Right lung (tissue), 5 donors: ENCODE results near the gene KSR2. TPM values are rescaled to one million over a fixed set of nuclear protein-coding genes. Genes with fewer than 3 reads are reported as not detected.
"Not testable (repeated sequence)": the region's sequence is repeated elsewhere in the genome, so short reads cannot be mapped to it uniquely, and the experiment has no call there.

ENCODE experiments used
- DNase-seq, 2 donors: peaks; one replicate each; pipeline ENCODE4 v3.0.0-alpha.2; 2013
- polyA plus RNA-seq, 5 donors: library from polyadenylated mRNA; unstranded; fragments of 120-200 nt; gene quantifications; one replicate each; pipeline versions ENCODE4 v1.2.1 to v1.2.3, GENCODE V29; 2013; ENCODE audit warnings: inconsistent platforms in 1 of 5, low replicate concordance in 1 of 5; ENCODE audit not compliant: insufficient read length in 5 of 5, insufficient read depth in 1 of 5

The KSR2 gene
- polyA plus RNA-seq, 5 donors, result 0.20 to 0.48 (median 0.27) TPM

- no peak for DNase-seq
These were observed 143.0 kb downstream of the KSR2 start for GRCh38 chr12:117825827-117826226.

- no peak for DNase-seq
These were observed 147.2 kb downstream of the KSR2 start for GRCh38 chr12:117821480-117822175.

GRCh38 chr12:117820216-117820907 is 148.4 kb downstream of the KSR2 start:
- no peak for DNase-seq

GRCh38 chr12:117819160-117819559 is 149.6 kb downstream of the KSR2 start:
- no peak for DNase-seq

- no peak for DNase-seq
These were observed 150.4 kb downstream of the KSR2 start for GRCh38 chr12:117818400-117818799.

- DNase-seq, result no peak
These were observed 159.3 kb downstream of the KSR2 start for GRCh38 chr12:117809509-117809908.

- DNase-seq, result no peak
These were observed 160.8 kb downstream of the KSR2 start for GRCh38 chr12:117807946-117808345.

GRCh38 chr12:117807355-117807754 is 161.4 kb downstream of the KSR2 start:
- no peak for DNase-seq

GRCh38 chr12:117805865-117806264 is 162.9 kb downstream of the KSR2 start:
- no peak for DNase-seq

GRCh38 chr12:117803001-117803400 is 165.8 kb downstream of the KSR2 start:
- DNase-seq, result no peak

GRCh38 chr12:117800711-117801110 is 168.1 kb downstream of the KSR2 start:
- not testable (repeated sequence) for DNase-seq

- no peak for DNase-seq
These were observed 171.6 kb downstream of the KSR2 start for GRCh38 chr12:117797202-117797601.

GRCh38 chr12:117792877-117793424 is 175.8 kb downstream of the KSR2 start:
- no peak for DNase-seq

- DNase-seq, result no peak
These were observed 176.3 kb downstream of the KSR2 start for GRCh38 chr12:117792471-117792870.

GRCh38 chr12:117790948-117791347 is 177.8 kb downstream of the KSR2 start:
- no peak for DNase-seq

- DNase-seq, result no peak
These were observed 178.6 kb downstream of the KSR2 start for GRCh38 chr12:117790198-117790597.

GRCh38 chr12:117789195-117789912 is 179.4 kb downstream of the KSR2 start:
- DNase-seq, result no peak

GRCh38 chr12:117778656-117779055 is 190.1 kb downstream of the KSR2 start:
- no peak for DNase-seq

GRCh38 chr12:117774941-117775775 is 193.6 kb downstream of the KSR2 start:
- DNase-seq, result no peak

GRCh38 chr12:117768860-117769259 is 199.9 kb downstream of the KSR2 start:
- DNase-seq, result no peak

- no peak for DNase-seq
These were observed 202.8 kb downstream of the KSR2 start for GRCh38 chr12:117766008-117766407.

- no peak for DNase-seq
These were observed 206.6 kb downstream of the KSR2 start for GRCh38 chr12:117762143-117762542.
